Activated T-cell treated with anti-CD3 and anti-CD28 coated beads, Interleukin-2, amount 50 U/mL, for 48 hours (primary cell): ENCODE data around the gene VTCN1.
A peak's percentile ranks its signal among the peaks of the same experiment; 100 is the strongest.
"Not testable (repeated sequence)": the region's sequence is repeated elsewhere in the genome, so short reads cannot be mapped to it uniquely, and the experiment has no call there.

Source experiments
- DNase-seq, 2 experiments: peaks; one replicate each; pipeline ENCODE4 v3.0.0-alpha.2; 2020

The VTCN1 gene

GRCh38 chr1:117121589-117122329 is 89.0 kb downstream of the VTCN1 start, which contains the start of gene TRIM45:
Gene TRIM45, minus strand, starts transcription at chr1:117121749. Its CDS starts 548 bp downstream, at chr1:117121201.
- DNase-seq, result peak; percentile 90

- no peak for DNase-seq
Observed at GRCh38 chr1:117120774-117121588, 89.7 kb downstream of the VTCN1 start.

GRCh38 chr1:117119144-117119543 is 91.6 kb downstream of the VTCN1 start:
- DNase-seq, result not testable (repeated sequence)

- no peak for DNase-seq
Observed at GRCh38 chr1:117118137-117118536, 92.6 kb downstream of the VTCN1 start.

GRCh38 chr1:117117697-117118096 is 93.0 kb downstream of the VTCN1 start:
- no peak for DNase-seq

- no peak for DNase-seq
Observed at GRCh38 chr1:117116784-117117130, 94.0 kb downstream of the VTCN1 start.

GRCh38 chr1:117116090-117116783 is 94.5 kb downstream of the VTCN1 start:
- no peak for DNase-seq

GRCh38 chr1:117114877-117115276 is 95.8 kb downstream of the VTCN1 start:
- DNase-seq, result no peak

GRCh38 chr1:117113199-117113598 is 97.5 kb downstream of the VTCN1 start:
- no peak for DNase-seq

- DNase-seq, result no peak
Observed at GRCh38 chr1:117112047-117112717, 98.5 kb downstream of the VTCN1 start.

GRCh38 chr1:117110774-117111173 is 100.0 kb downstream of the VTCN1 start:
- no peak for DNase-seq

GRCh38 chr1:117107364-117107763 is 103.4 kb downstream of the VTCN1 start:
- no peak for DNase-seq

- no peak for DNase-seq
Observed at GRCh38 chr1:117106478-117106877, 104.2 kb downstream of the VTCN1 start.

GRCh38 chr1:117105722-117106121 is 105.0 kb downstream of the VTCN1 start:
- no peak for DNase-seq

GRCh38 chr1:117104986-117105385 is 105.7 kb downstream of the VTCN1 start:
- no peak for DNase-seq

- DNase-seq, result not testable (repeated sequence)
Observed at GRCh38 chr1:117101858-117102257, 108.9 kb downstream of the VTCN1 start.

GRCh38 chr1:117101334-117101733 is 109.4 kb downstream of the VTCN1 start:
- no peak for DNase-seq

GRCh38 chr1:117098287-117098890 is 112.3 kb downstream of the VTCN1 start:
- no peak for DNase-seq

GRCh38 chr1:117097443-117097842 is 113.3 kb downstream of the VTCN1 start:
- no peak for DNase-seq

GRCh38 chr1:117096951-117097408 is 113.7 kb downstream of the VTCN1 start:
- DNase-seq, result no peak

- DNase-seq, result no peak
Observed at GRCh38 chr1:117094841-117095604, 115.7 kb downstream of the VTCN1 start.
